Measurements from ENCODE around the gene CCN2.

DNA sequence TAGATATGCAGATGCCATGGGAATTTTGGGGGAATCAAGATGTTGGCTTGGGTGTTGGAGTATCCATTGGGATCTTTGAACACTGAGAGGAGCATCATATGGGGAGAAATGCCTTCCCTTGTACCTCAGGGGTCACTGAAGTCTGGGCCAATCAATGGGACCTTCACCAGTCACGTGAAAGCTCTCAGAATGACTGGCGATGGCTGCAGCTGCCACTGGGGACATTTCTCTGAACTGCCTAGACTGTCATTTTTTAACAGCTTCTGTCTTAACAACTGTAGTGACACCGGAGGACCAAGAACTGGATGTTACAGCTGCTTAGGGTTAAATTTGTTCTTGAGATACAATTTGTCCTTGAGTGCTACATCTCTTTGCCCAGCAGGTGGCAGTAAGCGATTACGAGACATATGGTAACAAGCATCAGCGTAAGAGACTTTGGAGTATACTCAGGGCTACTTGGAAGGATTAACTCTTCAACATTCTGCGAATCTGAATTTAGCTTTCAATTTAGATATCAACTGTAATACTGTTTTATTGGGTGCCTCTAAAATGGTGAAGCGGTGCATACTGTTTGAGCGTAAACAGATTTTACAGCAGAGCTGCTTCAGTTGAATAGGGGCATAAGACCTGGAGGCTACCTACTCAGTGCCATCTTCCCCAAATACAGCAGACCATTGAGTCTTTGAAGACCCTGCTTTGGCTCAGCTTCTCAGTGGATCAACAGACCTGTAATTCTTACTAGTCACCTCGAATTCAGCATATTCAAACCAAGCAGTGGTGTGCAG, 36.0 kb downstream of the CCN2 start:
- TF ChIP-seq EZH2phosphoT487 (IDR thresholded peaks at IDR 0.05; ENCODE audit: low read depth), result no peak
- TF ChIP-seq, protein P1, sequence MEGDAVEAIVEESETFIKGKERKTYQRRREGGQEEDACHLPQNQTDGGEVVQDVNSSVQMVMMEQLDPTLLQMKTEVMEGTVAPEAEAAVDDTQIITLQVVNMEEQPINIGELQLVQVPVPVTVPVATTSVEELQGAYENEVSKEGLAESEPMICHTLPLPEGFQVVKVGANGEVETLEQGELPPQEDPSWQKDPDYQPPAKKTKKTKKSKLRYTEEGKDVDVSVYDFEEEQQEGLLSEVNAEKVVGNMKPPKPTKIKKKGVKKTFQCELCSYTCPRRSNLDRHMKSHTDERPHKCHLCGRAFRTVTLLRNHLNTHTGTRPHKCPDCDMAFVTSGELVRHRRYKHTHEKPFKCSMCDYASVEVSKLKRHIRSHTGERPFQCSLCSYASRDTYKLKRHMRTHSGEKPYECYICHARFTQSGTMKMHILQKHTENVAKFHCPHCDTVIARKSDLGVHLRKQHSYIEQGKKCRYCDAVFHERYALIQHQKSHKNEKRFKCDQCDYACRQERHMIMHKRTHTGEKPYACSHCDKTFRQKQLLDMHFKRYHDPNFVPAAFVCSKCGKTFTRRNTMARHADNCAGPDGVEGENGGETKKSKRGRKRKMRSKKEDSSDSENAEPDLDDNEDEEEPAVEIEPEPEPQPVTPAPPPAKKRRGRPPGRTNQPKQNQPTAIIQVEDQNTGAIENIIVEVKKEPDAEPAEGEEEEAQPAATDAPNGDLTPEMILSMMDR (IDR thresholded peaks at IDR 0.05; ENCODE audit: low read depth, low read length), result peak; percentile 76
